Fibroblast of lung (primary cell): Measurements from ENCODE around the gene FCSK.

Source experiments
- EZH2 ChIP-seq: IDR thresholded peaks from 2 replicates; pipeline ENCODE4 v1.5.1; 2012; ENCODE audit warnings: low read length, control low read depth, mild to moderate bottlenecking; ENCODE audit errors: missing control alignments
- TF ChIP-seq, protein P1 (sequence below), 2 donors: IDR thresholded peaks in 1 of 2; conservative IDR thresholded peaks in 1 of 2; 1 replicate in 1 of 2; 2 replicates in 1 of 2; pipeline ENCODE4 v1.5.1; 2011 to 2012; ENCODE audit warnings: low read length in 2 of 2, control low read depth in 1 of 2, inconsistent platforms in 1 of 2, low read depth in 1 of 2, mild to moderate bottlenecking in 1 of 2

DNA sequence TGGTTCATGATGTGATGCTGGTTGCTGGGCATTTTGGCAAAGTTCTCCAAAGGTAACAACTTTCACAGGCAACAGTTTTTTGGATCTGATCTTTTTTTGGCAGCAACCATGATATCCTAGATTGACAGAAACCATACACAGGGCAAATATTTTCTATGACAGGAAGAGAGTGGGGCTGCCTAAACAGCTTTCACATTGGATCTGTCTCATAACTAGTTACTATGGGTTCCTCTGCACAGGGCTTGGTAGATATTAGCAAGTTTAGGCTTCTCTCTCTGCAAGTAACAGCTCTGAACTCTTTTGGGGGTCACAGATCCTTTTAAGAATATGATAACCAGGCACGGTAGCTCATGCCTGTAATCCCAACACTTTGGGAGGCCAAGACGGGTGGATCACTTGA lies 40.4 kb downstream of the FCSK start:
- TF ChIP-seq, protein P1, sequence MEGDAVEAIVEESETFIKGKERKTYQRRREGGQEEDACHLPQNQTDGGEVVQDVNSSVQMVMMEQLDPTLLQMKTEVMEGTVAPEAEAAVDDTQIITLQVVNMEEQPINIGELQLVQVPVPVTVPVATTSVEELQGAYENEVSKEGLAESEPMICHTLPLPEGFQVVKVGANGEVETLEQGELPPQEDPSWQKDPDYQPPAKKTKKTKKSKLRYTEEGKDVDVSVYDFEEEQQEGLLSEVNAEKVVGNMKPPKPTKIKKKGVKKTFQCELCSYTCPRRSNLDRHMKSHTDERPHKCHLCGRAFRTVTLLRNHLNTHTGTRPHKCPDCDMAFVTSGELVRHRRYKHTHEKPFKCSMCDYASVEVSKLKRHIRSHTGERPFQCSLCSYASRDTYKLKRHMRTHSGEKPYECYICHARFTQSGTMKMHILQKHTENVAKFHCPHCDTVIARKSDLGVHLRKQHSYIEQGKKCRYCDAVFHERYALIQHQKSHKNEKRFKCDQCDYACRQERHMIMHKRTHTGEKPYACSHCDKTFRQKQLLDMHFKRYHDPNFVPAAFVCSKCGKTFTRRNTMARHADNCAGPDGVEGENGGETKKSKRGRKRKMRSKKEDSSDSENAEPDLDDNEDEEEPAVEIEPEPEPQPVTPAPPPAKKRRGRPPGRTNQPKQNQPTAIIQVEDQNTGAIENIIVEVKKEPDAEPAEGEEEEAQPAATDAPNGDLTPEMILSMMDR (conservative IDR thresholded peaks at IDR 0.05 in 1 of 2, IDR thresholded peaks at IDR 0.05 in 1 of 2; ENCODE audit: low read depth in 1 of 2, low read length in 2 of 2) = no peak
- TF ChIP-seq EZH2 = no peak
